ENCODE data around the gene ARHGAP6.

ARHGAP6 gene

DNA sequence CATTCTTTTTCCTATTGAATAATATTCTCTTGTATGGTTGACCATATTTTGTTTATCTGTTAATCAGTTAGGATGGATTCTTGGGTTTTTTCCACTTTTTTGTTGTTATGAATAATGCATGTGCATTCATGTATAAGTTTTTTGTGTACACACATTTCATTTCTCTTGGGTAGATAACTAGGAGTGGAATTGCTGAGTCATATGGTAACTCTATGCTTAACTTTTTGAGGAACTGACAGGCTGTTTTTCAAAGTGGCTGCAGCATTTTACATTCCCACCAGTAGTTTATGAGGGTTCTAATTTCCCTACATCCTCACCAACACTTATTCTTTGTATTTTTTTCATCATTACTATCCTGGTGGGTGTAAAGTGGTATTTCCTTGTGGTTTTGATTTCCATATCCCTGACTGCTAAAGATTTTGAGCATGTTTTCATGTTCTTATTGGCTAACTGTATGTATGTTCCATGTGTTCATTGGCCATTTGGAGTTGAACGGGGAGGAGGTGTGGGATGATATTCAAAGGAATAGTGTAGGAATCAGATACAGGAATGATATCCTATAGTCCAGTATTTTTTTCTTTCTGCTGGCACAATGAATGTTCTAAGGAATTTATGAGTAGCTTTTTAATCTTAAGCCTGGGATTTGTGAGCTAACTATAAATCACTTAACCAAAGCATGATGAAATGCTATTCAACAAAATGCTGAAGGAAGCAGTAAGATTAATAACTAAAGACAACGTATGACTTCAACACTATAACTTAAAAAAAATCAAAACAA is 258.2 kb downstream of the ARHGAP6 start:
- TF ChIP-seq, protein P1, sequence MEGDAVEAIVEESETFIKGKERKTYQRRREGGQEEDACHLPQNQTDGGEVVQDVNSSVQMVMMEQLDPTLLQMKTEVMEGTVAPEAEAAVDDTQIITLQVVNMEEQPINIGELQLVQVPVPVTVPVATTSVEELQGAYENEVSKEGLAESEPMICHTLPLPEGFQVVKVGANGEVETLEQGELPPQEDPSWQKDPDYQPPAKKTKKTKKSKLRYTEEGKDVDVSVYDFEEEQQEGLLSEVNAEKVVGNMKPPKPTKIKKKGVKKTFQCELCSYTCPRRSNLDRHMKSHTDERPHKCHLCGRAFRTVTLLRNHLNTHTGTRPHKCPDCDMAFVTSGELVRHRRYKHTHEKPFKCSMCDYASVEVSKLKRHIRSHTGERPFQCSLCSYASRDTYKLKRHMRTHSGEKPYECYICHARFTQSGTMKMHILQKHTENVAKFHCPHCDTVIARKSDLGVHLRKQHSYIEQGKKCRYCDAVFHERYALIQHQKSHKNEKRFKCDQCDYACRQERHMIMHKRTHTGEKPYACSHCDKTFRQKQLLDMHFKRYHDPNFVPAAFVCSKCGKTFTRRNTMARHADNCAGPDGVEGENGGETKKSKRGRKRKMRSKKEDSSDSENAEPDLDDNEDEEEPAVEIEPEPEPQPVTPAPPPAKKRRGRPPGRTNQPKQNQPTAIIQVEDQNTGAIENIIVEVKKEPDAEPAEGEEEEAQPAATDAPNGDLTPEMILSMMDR (IDR thresholded peaks at IDR 0.05; ENCODE audit: insufficient read depth, low read length, poor library complexity, severe bottlenecking): no peak
- no peak for DNase-seq (ENCODE audit: extremely low read depth, insufficient read length)

DNA sequence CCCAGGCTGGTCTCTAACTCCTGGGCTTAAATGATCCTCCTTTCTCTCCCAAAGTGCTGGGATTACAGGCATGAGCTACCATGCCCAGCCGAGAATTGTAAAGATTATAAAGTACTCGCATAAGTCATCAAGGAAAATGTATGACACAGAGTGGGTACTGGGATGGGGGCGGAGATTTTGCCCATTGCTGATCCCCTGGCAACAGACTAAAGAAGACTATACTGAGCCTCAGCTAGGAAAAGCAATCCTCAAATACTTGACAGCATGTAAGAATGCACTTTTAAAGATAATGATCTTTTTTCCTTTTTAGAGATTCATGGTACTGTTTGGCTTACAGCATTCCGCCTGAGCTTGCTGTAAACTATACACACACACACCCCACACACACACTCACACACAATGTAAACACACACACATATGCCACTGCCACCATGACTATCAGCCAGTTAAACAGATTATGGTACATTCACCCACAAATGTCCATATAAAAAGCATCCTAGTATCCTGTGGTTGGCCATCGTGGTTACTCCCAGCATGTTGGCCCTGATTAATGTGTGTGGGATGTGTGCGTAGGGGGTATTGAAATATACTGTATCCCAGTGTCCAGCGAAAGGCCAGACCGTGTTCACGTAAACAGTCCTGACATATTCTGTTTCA is 259.5 kb downstream of the ARHGAP6 start:
- Histone ChIP-seq H3K27me3 (replicated peaks; ENCODE audit: control insufficient read depth, insufficient read depth, low read length) (no peaks in the 10 kb centered on the region), H3K36me3 (ENCODE audit: control insufficient read depth, insufficient read depth, low read length) (no peaks in the 10 kb centered on the region), H3K4me3 (replicated peaks; ENCODE audit: low read depth, low read length) (no peak overlapping the region)
- no peak for DNase-seq (ENCODE audit: extremely low read depth, insufficient read length)
- TF ChIP-seq, protein P1 (IDR thresholded peaks at IDR 0.05; ENCODE audit: insufficient read depth, low read length, poor library complexity, severe bottlenecking): no peak

More for the DNA sequence above, 258.2 kb downstream of the ARHGAP6 start:
- Histone ChIP-seq H3K4me3 (replicated peaks; ENCODE audit: low read depth, low read length) (no peak overlapping the region), H3K27me3 (replicated peaks; ENCODE audit: control insufficient read depth, insufficient read depth, low read length) (no peaks in the 10 kb centered on the region), H3K36me3 (ENCODE audit: control insufficient read depth, insufficient read depth, low read length) (no peaks in the 10 kb centered on the region)

DNA sequence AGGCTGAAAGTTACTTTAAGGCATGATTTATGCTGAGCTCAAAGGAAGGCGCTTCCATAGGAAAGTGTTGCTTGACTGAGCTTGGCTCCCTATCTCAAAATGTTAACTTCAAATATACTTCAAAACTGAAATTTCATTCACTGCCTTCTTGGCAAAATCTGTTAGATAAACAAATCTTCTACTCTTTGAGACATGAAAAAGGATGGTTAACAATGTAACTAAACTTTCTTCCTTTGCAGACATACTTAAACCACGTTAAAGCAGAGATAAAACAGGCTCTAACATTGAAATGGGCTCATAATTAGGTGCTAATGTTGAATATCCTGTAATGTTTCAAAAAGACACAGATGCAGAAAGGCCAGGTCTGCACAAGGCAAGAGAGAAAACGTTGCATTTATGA is 262.1 kb downstream of the ARHGAP6 start:
- TF ChIP-seq, protein P1 (IDR thresholded peaks at IDR 0.05; ENCODE audit: insufficient read depth, low read length, poor library complexity, severe bottlenecking): no peak
- Histone ChIP-seq H3K4me3 (replicated peaks; ENCODE audit: low read depth, low read length) (no peak overlapping the region), H3K27me3 (replicated peaks; ENCODE audit: control insufficient read depth, insufficient read depth, low read length) (no peaks in the 10 kb centered on the region), H3K36me3 (ENCODE audit: control insufficient read depth, insufficient read depth, low read length) (no peaks in the 10 kb centered on the region)
- DNase-seq (ENCODE audit: extremely low read depth, insufficient read length): no peak

DNA sequence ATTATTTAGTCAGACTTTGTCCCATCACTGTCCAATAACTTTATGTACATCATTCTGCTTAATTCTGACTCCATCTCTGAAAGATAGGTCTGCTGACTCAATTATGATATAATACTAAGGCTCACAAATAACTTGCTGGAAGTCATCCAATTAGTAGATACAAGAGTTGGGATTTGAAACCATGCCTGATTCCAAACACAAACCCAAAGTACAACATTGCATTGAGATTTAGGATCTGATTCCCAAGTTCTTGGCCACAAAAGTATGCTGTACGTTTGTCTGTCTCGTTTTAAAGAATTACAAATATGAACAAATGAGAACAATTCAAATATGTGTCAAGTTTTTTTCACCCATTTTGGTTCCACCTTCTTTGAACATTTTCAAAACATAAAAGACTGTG is 263.8 kb downstream of the ARHGAP6 start:
- Histone ChIP-seq H3K4me3 (replicated peaks; ENCODE audit: low read depth, low read length) (no peak overlapping the region), H3K36me3 (ENCODE audit: control insufficient read depth, insufficient read depth, low read length) (no peaks in the 10 kb centered on the region), H3K27me3 (replicated peaks; ENCODE audit: control insufficient read depth, insufficient read depth, low read length) (no peaks in the 10 kb centered on the region)
- DNase-seq (ENCODE audit: extremely low read depth, insufficient read length): no peak
- TF ChIP-seq, protein P1 (IDR thresholded peaks at IDR 0.05; ENCODE audit: insufficient read depth, low read length, poor library complexity, severe bottlenecking): no peak

DNA sequence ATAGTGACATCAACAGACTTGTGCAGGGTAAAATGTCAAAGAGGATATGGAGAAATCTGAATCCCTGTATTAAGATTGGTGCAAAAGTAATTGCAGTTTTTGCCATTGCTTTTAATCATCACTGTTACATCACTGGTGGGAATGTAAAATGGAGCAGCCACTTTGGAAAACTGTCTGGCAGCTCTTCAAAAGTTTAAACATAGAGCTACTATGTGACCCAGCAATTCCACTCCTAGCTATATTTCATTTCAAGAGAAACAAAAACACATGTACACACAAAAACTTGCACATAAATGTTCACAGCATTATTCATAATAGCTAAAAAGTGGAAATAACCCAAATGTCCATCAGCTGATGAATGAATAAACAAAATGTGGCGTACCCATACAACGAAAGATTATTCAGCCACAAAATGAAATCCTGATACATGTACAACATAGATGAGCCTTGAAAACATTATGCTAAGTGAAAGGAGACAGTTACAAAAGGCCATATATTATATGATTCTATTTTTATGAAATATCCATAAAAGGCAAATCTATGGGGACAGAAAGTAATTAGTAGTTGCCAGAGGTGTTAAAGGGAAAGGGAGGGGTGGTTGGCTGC is 266.1 kb downstream of the ARHGAP6 start:
- Histone ChIP-seq H3K36me3 (ENCODE audit: control insufficient read depth, insufficient read depth, low read length) (no peaks in the 10 kb centered on the region), H3K4me3 (replicated peaks; ENCODE audit: low read depth, low read length) (no peak overlapping the region), H3K27me3 (replicated peaks; ENCODE audit: control insufficient read depth, insufficient read depth, low read length) (no peaks in the 10 kb centered on the region)
- no peak for DNase-seq (ENCODE audit: extremely low read depth, insufficient read length)
- TF ChIP-seq, protein P1 (IDR thresholded peaks at IDR 0.05; ENCODE audit: insufficient read depth, low read length, poor library complexity, severe bottlenecking): no peak

Data from GM06990 (cell line).